SU-DHL-6 (cell line): ENCODE results near the gene DDX46.

Experiments used
- H2AFZ ChIP-seq: fragments of 200-600 bp; sonication (generic); 2 replicates; pipeline ENCODE4 v1.6.1; 2014; ENCODE audit warnings: low read depth, mild to moderate bottlenecking, moderate library complexity, mixed read lengths, antibody characterized with exemption, low read length; ENCODE audit not compliant: severe bottlenecking
- H3F3A ChIP-seq: fragments of 200-600 bp; shearing (Covaris generic); 2 replicates; pipeline ENCODE4 v1.6.0; 2016; ENCODE audit warnings: antibody characterized with exemption, mild to moderate bottlenecking; ENCODE audit not compliant: insufficient read depth
- H3K27ac ChIP-seq: fragments of 200-600 bp; sonication (generic); 2 replicates; pipeline ENCODE4 v1.5.1; 2016; ENCODE audit warnings: low read depth, mild to moderate bottlenecking, low read length, moderate library complexity, mixed read lengths
- H3K27me3 ChIP-seq: fragments of 200-600 bp; sonication (generic), shearing (Covaris generic); 2 replicates; pipeline ENCODE4 v1.6.0; 2014; ENCODE audit warnings: mild to moderate bottlenecking, low read length
- H3K36me3 ChIP-seq: fragments of 200-600 bp; sonication (generic); 2 replicates; pipeline ENCODE4 v1.6.1; 2014; ENCODE audit warnings: mild to moderate bottlenecking, low read length, mixed read lengths
- H3K4me2 ChIP-seq: fragments of 300-600, 200-600 bp; shearing (Covaris generic), sonication (generic); 2 replicates; pipeline ENCODE4 v1.6.0; 2014; ENCODE audit warnings: low read length, low read depth, mild to moderate bottlenecking; ENCODE audit not compliant: poor library complexity, severe bottlenecking
- H3K4me3 ChIP-seq: fragments of 200-600 bp; sonication (generic); 2 replicates; pipeline ENCODE4 v1.5.1; 2014; ENCODE audit warnings: antibody characterized with exemption, low read length, mild to moderate bottlenecking, mixed read lengths; ENCODE audit not compliant: insufficient read depth, poor library complexity, severe bottlenecking
- H3K79me2 ChIP-seq: fragments of 200-600 bp; sonication (generic); 2 replicates; pipeline ENCODE4 v1.6.1; 2014; ENCODE audit warnings: mild to moderate bottlenecking, low read length, moderate library complexity; ENCODE audit not compliant: insufficient read depth
- H3K9ac ChIP-seq: fragments of 200-600 bp; sonication (generic); 2 replicates; pipeline ENCODE4 v1.7.0; 2014; ENCODE audit warnings: mild to moderate bottlenecking, low read length
- H3K9me2 ChIP-seq: fragments of 200-600 bp; sonication (generic); replicated peaks from 2 replicates; pipeline ENCODE4 v1.6.1; 2014; ENCODE audit warnings: low read length; ENCODE audit not compliant: insufficient read depth
- H3K9me3 ChIP-seq: fragments of 200-600 bp; sonication (generic); 2 replicates; pipeline ENCODE4 v1.6.1; 2014; ENCODE audit warnings: low read length, mixed read lengths; ENCODE audit not compliant: insufficient read depth
- H4K20me1 ChIP-seq: fragments of 200-600 bp; sonication (generic); 2 replicates; pipeline ENCODE4 v1.6.1; 2014; ENCODE audit warnings: low read depth, mild to moderate bottlenecking, antibody characterized with exemption, low read length, moderate library complexity, mixed read lengths
- EZH2phosphoT487 ChIP-seq: fragments of 200-600 bp; sonication (generic), shearing (Covaris generic); conservative IDR thresholded peaks from 2 replicates; pipeline ENCODE4 v1.6.1; 2018; ENCODE audit warnings: mild to moderate bottlenecking, antibody characterized with exemption, low read length, moderate library complexity, mixed read lengths
- TF ChIP-seq, protein P1 (sequence below): fragments of 200-600 bp; sonication (generic); IDR thresholded peaks from one replicate; pipeline ENCODE4 v1.5.1; 2017; ENCODE audit warnings: antibody characterized with exemption, mild to moderate bottlenecking, low read length, moderate library complexity; ENCODE audit not compliant: insufficient read depth, poor library complexity, severe bottlenecking

Gene DDX46

GRCh38 chr5:134793111-134793510 is 34.5 kb downstream of the DDX46 start:
- Histone ChIP-seq H3K9me3 (no peaks in the 10 kb centered on the region), H3K4me3 (no peak overlapping the region), H3K9me2 (no peaks in the 10 kb centered on the region), H4K20me1 (no peaks in the 10 kb centered on the region), H3K79me2 (no peaks in the 10 kb centered on the region), H2AFZ (no peak overlapping the region), H3K27ac (no peak overlapping the region), H3K27me3 (no peaks in the 10 kb centered on the region), H3K36me3 (peaks cover 37% of the 10 kb centered on the region), H3K9ac (no peak overlapping the region), H3K4me2 (no peak overlapping the region), H3F3A (no peaks in the 10 kb centered on the region)
- no peak for TF ChIP-seq EZH2phosphoT487
- TF ChIP-seq, protein P1, sequence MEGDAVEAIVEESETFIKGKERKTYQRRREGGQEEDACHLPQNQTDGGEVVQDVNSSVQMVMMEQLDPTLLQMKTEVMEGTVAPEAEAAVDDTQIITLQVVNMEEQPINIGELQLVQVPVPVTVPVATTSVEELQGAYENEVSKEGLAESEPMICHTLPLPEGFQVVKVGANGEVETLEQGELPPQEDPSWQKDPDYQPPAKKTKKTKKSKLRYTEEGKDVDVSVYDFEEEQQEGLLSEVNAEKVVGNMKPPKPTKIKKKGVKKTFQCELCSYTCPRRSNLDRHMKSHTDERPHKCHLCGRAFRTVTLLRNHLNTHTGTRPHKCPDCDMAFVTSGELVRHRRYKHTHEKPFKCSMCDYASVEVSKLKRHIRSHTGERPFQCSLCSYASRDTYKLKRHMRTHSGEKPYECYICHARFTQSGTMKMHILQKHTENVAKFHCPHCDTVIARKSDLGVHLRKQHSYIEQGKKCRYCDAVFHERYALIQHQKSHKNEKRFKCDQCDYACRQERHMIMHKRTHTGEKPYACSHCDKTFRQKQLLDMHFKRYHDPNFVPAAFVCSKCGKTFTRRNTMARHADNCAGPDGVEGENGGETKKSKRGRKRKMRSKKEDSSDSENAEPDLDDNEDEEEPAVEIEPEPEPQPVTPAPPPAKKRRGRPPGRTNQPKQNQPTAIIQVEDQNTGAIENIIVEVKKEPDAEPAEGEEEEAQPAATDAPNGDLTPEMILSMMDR, result no peak

- no peaks in the 10 kb centered on the region for H3K9me3 ChIP-seq
- no peak for TF ChIP-seq EZH2phosphoT487
- TF ChIP-seq, protein P1, result no peak
- no peaks in the 10 kb centered on the region for H4K20me1 ChIP-seq
- no peak overlapping the region for H2AFZ ChIP-seq
- no peak overlapping the region for H3K4me3 ChIP-seq
- no peaks in the 10 kb centered on the region for H3K79me2 ChIP-seq
- peaks cover 42% of the 10 kb centered on the region for H3K36me3 ChIP-seq
- no peak overlapping the region for H3K4me2 ChIP-seq
- no peaks in the 10 kb centered on the region for H3K9me2 ChIP-seq
- no peaks in the 10 kb centered on the region for H3F3A ChIP-seq
- no peak overlapping the region for H3K27ac ChIP-seq
- H3K9ac ChIP-seq, result no peak overlapping the region
- no peaks in the 10 kb centered on the region for H3K27me3 ChIP-seq
Measured at GRCh38 chr5:134794082-134794481, 35.5 kb downstream of the DDX46 start.

GRCh38 chr5:134794819-134795218 is 36.2 kb downstream of the DDX46 start:
- no peak overlapping the region for H3K9ac ChIP-seq
- peaks cover 35% of the 10 kb centered on the region for H3K36me3 ChIP-seq
- no peaks in the 10 kb centered on the region for H3K9me3 ChIP-seq
- TF ChIP-seq, protein P1, result no peak
- TF ChIP-seq EZH2phosphoT487, result no peak
- no peak overlapping the region for H3K4me2 ChIP-seq
- no peaks in the 10 kb centered on the region for H3K79me2 ChIP-seq
- H4K20me1 ChIP-seq, result no peaks in the 10 kb centered on the region
- H3F3A ChIP-seq, result no peaks in the 10 kb centered on the region
- H3K27ac ChIP-seq, result no peak overlapping the region
- no peaks in the 10 kb centered on the region for H3K27me3 ChIP-seq
- no peaks in the 10 kb centered on the region for H3K9me2 ChIP-seq
- H2AFZ ChIP-seq, result no peak overlapping the region
- no peak overlapping the region for H3K4me3 ChIP-seq

- Histone ChIP-seq H3K36me3 (peaks cover 24% of the 10 kb centered on the region), H4K20me1 (no peaks in the 10 kb centered on the region), H3K79me2 (0 out of 2 replicates have a peak, but pooled peaks cover 4% of the 10 kb centered on the region), H3K4me2 (no peak overlapping the region), H3K9ac (no peak overlapping the region), H3K9me2 (no peaks in the 10 kb centered on the region), H3F3A (peaks cover 6% of the 10 kb centered on the region; the same call in 1 of the 2 replicates), H3K9me3 (no peaks in the 10 kb centered on the region), H3K27me3 (no peaks in the 10 kb centered on the region), H3K4me3 (no peak overlapping the region), H2AFZ (no peak overlapping the region), H3K27ac (no peak overlapping the region)
- no peak for TF ChIP-seq EZH2phosphoT487
- TF ChIP-seq, protein P1, result no peak
Measured at GRCh38 chr5:134798468-134798867, 39.9 kb downstream of the DDX46 start.
